WERI-Rb-1 (cell line): ENCODE data around the gene UTP14C.
"Not testable (repeated sequence)": the region's sequence is repeated elsewhere in the genome, so short reads cannot be mapped to it uniquely, and the experiment has no call there.

Experiments used
- DNase-seq: peaks from one replicate; pipeline ENCODE4 v3.0.0-alpha.2; 2020
- H3K27ac ChIP-seq: fragments of 250-450 bp; sonication (Bioruptor Pico); 2 replicates; pipeline ENCODE4 v1.5.1; 2020; ENCODE audit warnings: mild to moderate bottlenecking, moderate library complexity
- H3K27me3 ChIP-seq: fragments of 250-450 bp; sonication (Bioruptor Pico); 2 replicates; pipeline ENCODE4 v1.5.1; 2021; ENCODE audit warnings: mild to moderate bottlenecking, low read depth, moderate library complexity; ENCODE audit not compliant: insufficient read depth, severe bottlenecking
- H3K36me3 ChIP-seq: fragments of 250-450 bp; sonication (Bioruptor Pico); 2 replicates; pipeline ENCODE4 v1.5.1; 2020; ENCODE audit warnings: mild to moderate bottlenecking, moderate library complexity
- H3K4me3 ChIP-seq: 2 replicates; pipeline ENCODE4 v1.5.1; 2011; ENCODE audit warnings: low read depth, mild to moderate bottlenecking, control low read depth, low read length
- H3K9me3 ChIP-seq: fragments of 250-450 bp; sonication (Bioruptor Pico); 2 replicates; pipeline ENCODE4 v1.5.1; 2021; ENCODE audit warnings: mild to moderate bottlenecking, moderate library complexity; ENCODE audit not compliant: severe bottlenecking
- TF ChIP-seq, protein P1 (sequence below): IDR thresholded peaks from 2 replicates; pipeline ENCODE4 v1.5.1; 2011; ENCODE audit warnings: low read depth, mild to moderate bottlenecking, control low read depth, inconsistent platforms, low read length

UTP14C gene

DNA sequence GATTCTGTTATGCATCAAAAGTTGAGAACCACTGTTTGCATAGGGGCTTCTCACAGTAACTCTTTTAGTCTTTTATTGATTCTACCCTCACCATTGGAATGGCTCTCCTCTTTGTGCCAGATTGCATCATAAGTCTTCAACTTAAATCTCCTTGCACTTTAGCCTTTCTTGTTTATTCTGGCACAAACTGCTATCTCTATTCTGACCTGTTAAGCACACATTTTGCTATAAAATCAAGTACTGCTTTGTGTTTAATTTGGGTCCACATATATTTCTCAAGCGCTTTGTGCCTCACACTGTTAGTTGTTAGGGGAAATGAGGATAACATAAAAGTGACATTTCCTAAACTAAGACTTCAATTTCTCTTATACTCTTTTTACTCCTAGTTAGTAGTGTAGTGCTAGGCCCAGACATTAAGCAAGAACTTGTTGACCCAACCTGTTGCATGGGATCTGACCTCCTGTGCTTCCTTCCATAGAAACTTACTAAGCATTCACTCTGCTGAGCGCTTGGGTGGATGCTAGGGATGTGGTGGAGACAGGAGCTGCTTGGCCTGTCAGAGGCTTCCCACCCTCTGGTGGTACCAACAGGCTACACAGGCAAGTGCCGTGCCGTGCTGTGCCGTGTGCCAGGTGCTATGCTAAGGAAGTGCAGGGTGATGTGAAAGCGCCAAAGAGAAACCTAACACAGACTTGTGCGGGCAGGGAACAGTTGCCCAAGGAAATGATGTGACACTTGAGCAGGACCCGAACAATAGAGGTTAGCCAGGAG, 1.2 kb downstream of the UTP14C start:
- H3K4me3 ChIP-seq: no peak overlapping the region
- no peaks in the 10 kb centered on the region for H3K9me3 ChIP-seq
- no peak overlapping the region for H3K27ac ChIP-seq
- TF ChIP-seq, protein P1, sequence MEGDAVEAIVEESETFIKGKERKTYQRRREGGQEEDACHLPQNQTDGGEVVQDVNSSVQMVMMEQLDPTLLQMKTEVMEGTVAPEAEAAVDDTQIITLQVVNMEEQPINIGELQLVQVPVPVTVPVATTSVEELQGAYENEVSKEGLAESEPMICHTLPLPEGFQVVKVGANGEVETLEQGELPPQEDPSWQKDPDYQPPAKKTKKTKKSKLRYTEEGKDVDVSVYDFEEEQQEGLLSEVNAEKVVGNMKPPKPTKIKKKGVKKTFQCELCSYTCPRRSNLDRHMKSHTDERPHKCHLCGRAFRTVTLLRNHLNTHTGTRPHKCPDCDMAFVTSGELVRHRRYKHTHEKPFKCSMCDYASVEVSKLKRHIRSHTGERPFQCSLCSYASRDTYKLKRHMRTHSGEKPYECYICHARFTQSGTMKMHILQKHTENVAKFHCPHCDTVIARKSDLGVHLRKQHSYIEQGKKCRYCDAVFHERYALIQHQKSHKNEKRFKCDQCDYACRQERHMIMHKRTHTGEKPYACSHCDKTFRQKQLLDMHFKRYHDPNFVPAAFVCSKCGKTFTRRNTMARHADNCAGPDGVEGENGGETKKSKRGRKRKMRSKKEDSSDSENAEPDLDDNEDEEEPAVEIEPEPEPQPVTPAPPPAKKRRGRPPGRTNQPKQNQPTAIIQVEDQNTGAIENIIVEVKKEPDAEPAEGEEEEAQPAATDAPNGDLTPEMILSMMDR: no peak
- DNase-seq: no peak
- no peaks in the 10 kb centered on the region for H3K27me3 ChIP-seq
- peaks cover 2% of the 10 kb centered on the region for H3K36me3 ChIP-seq

DNA sequence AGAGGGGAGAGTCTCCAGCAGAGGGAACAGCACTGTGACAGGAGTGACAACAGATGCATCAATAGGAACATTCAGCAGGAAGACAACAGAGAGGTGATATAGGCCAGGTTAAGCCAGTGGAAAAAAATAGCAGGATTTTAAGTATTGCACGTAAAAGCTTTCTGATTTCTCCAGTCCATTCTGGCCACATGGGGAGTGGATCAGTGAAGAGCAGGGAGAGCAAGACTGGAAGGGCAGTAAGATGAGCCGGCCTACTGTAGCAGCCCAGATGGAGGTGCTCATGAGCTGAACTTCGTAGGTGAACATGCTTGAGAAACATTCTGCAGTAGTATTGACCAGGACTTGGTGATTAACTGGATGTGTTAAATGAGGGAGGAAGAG, 1.7 kb downstream of the UTP14C start:
- peaks cover 2% of the 10 kb centered on the region for H3K36me3 ChIP-seq
- TF ChIP-seq, protein P1: no peak
- peak; percentile 7 for DNase-seq
- no peaks in the 10 kb centered on the region for H3K9me3 ChIP-seq
- H3K4me3 ChIP-seq: no peak overlapping the region
- H3K27me3 ChIP-seq: no peaks in the 10 kb centered on the region
- H3K27ac ChIP-seq: no peak overlapping the region

DNA sequence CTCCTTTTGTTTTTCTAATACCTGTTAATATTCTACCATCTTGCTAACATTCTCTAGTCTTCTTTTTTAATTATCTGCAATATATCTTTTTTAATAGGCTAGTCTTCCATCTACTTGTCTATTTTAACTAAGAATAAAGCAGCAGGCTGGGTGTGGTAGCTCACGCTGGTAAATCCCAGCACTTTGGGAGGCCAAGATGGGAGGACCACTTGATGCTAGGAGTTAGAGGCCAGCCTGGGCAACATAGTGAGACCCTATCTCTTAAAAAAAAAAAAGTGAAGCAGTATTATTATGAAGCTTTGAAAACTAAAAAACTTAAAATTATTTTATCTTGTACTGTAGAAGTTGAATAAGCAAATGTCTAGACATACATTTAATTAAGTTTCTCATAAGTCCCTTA, 3.3 kb downstream of the UTP14C start:
- H3K36me3 ChIP-seq: peaks cover 2% of the 10 kb centered on the region
- no peak overlapping the region for H3K27ac ChIP-seq
- no peaks in the 10 kb centered on the region for H3K27me3 ChIP-seq
- no peak overlapping the region for H3K4me3 ChIP-seq
- DNase-seq: no peak
- no peaks in the 10 kb centered on the region for H3K9me3 ChIP-seq
- TF ChIP-seq, protein P1: no peak

DNA sequence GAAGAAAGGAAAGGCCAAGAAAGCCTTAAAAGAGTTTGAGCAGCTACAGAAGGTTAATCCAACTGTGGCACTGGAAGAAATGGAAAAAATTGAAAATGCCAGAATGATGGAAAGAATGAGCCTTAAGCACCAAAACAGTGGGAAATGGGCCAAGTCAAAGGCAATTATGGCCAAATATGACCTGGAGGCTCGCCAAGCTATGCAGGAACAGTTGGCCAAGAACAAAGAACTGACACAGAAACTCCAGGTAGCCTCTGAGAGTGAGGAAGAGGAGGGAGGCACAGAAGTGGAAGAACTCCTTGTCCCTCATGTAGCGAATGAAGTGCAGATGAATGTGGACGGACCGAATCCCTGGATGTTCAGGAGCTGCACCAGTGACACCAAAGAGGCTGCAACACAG, 5.1 kb downstream of the UTP14C start:
- peaks cover 2% of the 10 kb centered on the region; the same call in 1 of the 2 replicates for H3K36me3 ChIP-seq
- no peak for DNase-seq
- TF ChIP-seq, protein P1: no peak

DNA sequence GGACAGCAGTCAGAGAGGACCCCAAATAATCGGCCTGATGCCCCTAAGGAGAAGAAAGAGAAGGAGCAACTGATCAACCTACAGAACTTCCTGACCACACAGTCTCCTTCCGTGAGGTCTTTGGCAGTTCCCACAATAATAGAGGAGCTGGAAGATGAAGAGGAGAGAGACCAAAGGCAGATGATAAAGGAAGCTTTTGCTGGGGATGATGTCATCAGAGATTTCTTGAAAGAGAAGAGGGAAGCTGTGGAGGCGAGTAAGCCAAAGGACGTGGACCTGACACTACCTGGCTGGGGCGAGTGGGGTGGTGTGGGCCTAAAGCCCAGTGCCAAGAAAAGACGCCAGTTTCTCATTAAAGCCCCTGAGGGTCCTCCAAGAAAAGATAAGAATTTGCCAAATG, 5.9 kb downstream of the UTP14C start:
- not testable (repeated sequence) for H3K36me3 ChIP-seq, H3K4me3 ChIP-seq, H3K9me3 ChIP-seq, H3K27me3 ChIP-seq, H3K27ac ChIP-seq, DNase-seq

More for the DNA sequence above, 5.1 kb downstream of the UTP14C start:
- Histone ChIP-seq H3K27ac (no peak overlapping the region), H3K27me3 (no peaks in the 10 kb centered on the region), H3K4me3 (no peak overlapping the region), H3K9me3 (no peaks in the 10 kb centered on the region)

DNA sequence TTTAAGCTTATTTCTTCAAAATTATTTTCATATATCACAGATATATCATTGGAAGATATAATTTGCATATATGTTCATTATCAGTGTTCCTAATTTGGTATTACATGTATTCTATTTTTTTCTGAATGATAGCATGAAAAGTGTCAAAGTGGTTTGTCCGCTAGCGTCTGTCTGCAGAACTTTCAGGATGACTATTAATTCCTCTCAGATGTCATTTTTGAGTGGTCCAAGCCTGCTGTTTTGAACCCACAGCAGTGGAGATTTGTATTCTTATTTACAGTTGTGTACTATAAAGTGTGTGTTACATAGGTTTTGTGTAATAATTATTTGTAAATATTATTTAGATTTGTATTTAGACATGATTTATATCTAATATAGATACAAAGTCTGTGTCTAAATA, 8.5 kb downstream of the UTP14C start:
- Histone ChIP-seq H3K36me3 (peaks cover 2% of the 10 kb centered on the region; the same call in 1 of the 2 replicates), H3K27me3 (no peaks in the 10 kb centered on the region), H3K27ac (no peak overlapping the region), H3K9me3 (no peaks in the 10 kb centered on the region), H3K4me3 (no peak overlapping the region)
- TF ChIP-seq, protein P1: no peak
- no peak for DNase-seq
